Heart right ventricle (tissue), 16 donors: Measurements from ENCODE around the gene CA10. TPM values are rescaled to one million over a fixed set of nuclear protein-coding genes. Genes with fewer than 3 reads are reported as not detected.

Experiments
- ATAC-seq, 8 donors: fragments of 200-7000 bp; cut with Tn5 transposase; one replicate each; pipeline ENCODE4 v1.9.1; 2020; ENCODE audit warnings: mild to moderate bottlenecking in 8 of 8, moderate library complexity in 8 of 8, moderate number of reproducible peaks in 1 of 8
- DNase-seq, 2 donors: peaks; one replicate each; pipeline ENCODE4 v3.0.0-alpha.2; 2020
- H3K27ac ChIP-seq, 10 donors: fragments of 200-600 bp; sonication (generic) in 2 of 10; one replicate each; pipeline versions ENCODE4 v1.5.0 to v1.8.0; 2020 to 2022; ENCODE audit warnings: mild to moderate bottlenecking in 3 of 10
- H3K27me3 ChIP-seq, 7 donors: fragments of 200-600 bp; one replicate each; pipeline ENCODE4 v1.8.0; 2021 to 2022; ENCODE audit warnings: mild to moderate bottlenecking in 2 of 7
- H3K36me3 ChIP-seq, 9 donors: fragments of 200-600 bp; sonication (generic) in 1 of 9; one replicate each; pipeline versions ENCODE4 v1.5.0 to v1.8.0; 2020 to 2022; ENCODE audit warnings: mild to moderate bottlenecking in 2 of 9
- H3K4me1 ChIP-seq, 9 donors: fragments of 200-600 bp; sonication (generic) in 1 of 9; one replicate each; pipeline versions ENCODE4 v1.5.0 to v1.8.0; 2020 to 2022; ENCODE audit warnings: mild to moderate bottlenecking in 4 of 9
- H3K4me3 ChIP-seq, 10 donors: fragments of 200-600 bp; sonication (generic) in 2 of 10; one replicate each; pipeline versions ENCODE4 v1.5.0 to v1.8.0; 2020 to 2022; ENCODE audit warnings: mild to moderate bottlenecking in 7 of 10, moderate library complexity in 2 of 10
- H3K9me3 ChIP-seq, 11 donors: fragments of 200-600 bp in 10 of 11; sonication (generic) in 2 of 11; one replicate each; pipeline versions ENCODE4 v1.5.0 to v1.8.0; 2013 to 2022; ENCODE audit warnings: mild to moderate bottlenecking in 2 of 11, control low read depth in 1 of 11, moderate library complexity in 1 of 11
- WGBS, 2 donors: extraction: QIAGEN DNeasy Blood & Tissue Kit; methylation state at CpG; one replicate each; pipeline ENCODE4 v1.1.7; 2013; ENCODE audit warnings: inconsistent platforms in 1 of 2; 5-methylcytosine and 5-hydroxymethylcytosine counted together
- intact Hi-C, 10 donors: fragments of 100-400 bp; cut with DNase I; formaldehyde crosslinking; loops; one replicate each; pipeline versions ENCODE4 v1.11.1 to v1.14.2; 2022
- polyA plus RNA-seq, 2 donors: library from polyadenylated mRNA; stranded (reverse); fragments of 200-250 nt; gene quantifications; one replicate each; pipeline ENCODE4 v1.2.3, GENCODE V29; 2013
- total RNA-seq, 10 donors: library from RNA; stranded (reverse); fragmentation: NEBNext Ultra II Directional in 3 of 10; extraction: Animal tissue kit (Norgen Biotek cat#: 25700) in 3 of 10; gene quantifications; one replicate each; pipeline versions ENCODE4 v1.2.1 to v1.2.4, GENCODE V29; 2021 to 2023
- TF ChIP-seq, protein P1 (sequence below), 9 donors: fragments of 200-600 bp; sonication (generic) in 2 of 9; IDR thresholded peaks; one replicate each; pipeline versions ENCODE4 v1.5.0 to v1.8.0; 2021 to 2022; ENCODE audit warnings: antibody characterized with exemption in 9 of 9, mild to moderate bottlenecking in 5 of 9, moderate library complexity in 1 of 9
- donor health status: Arrhythmogenic right ventricular cardiomyopathy.
- donor health status: ischemic (EF 13 %, LVEDD 7.1; RV severe dilation, severe dysfunction).
- donor health status: healthy with polysubstance abuse.
- donor health status: DM: no; HTN: yes; CAD: no.
- donor health status: DM: no; HTN: no; CAD: no.
- donor health status: ischemic (EF 25% LVEDD 6.9; RV normal size, moderate dysfunction).
- donor health status: ischemic (EF 25% LVEDD 5.7; RV mildly dilated, moderate dysfunction).
- donor health status: healthy.
- donor health status: DM: yes; HTN: yes; CAD: no.
- donor health status: Ischemic cardiomyopathy.
- donor health status: ischemic (EF 35%, LVEDD 5.7; RV mildly dilated, moderate dysfunction).
- donor health status: nonischemic (EF 11% LVEDD 7.7; RV severe dilation, severe dysfunction).
- donor health status: DM: yes; HTN: yes; CAD: no.
- donor health status: PGD.
- donor health status: ischemic (EF 29% LVEDD 5.4; RV normal size, mild dysfunction).
- donor health status: nonischemic (EF 23%, LVEDD 6.1; RV moderate dilation, normal function).

Gene CA10
- total and polyA plus RNA-seq, 12 donors = not detected

DNA sequence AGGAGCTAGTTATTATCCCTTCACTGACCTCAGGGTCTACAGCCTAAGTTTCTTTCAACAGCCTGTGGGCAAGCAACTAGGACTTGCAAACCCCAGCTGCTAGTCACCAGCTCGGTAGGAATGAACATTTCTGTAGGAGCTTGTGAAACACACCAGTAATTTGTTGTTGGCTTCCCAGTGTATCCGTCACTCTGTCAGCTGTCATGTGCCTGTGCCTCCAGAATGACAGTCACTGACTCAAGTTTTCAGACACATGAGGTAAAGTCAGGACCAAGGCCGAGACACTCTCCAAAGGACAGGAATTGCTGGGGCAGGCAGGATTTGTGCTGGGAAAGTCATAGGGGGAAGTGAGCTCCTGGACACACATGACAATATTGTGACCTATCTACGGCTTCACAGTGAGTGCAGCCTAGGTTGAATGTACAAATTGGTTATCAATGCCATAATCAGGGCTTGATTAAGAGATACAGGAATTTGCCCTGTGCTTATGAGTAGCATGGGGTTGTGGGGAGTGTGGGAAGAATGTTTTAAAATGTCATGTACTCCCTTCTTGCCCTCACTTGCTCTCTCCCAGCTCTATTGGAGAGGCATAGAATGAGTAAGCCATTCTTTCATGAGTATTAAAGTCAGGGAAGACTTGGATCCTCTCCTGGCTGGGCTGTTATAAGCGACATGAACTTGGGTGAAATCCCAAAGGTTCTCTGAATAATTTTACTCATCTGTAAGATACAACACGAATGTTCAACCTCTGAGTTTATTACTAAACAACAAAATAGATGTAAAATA, 506.8 kb downstream of the CA10 start:
- WGBS, 2 donors = 76 to 81% methylated on average over 6 of the region's 6 CpGs
- no peaks in the 10 kb centered on the region for H3K36me3 ChIP-seq
- no peaks in the 10 kb centered on the region for H3K4me1 ChIP-seq
- DNase-seq (no peak), ATAC-seq (no peak)
- intact Hi-C loops = no loop called here
- H3K4me3 ChIP-seq = no peak overlapping the region
- no peaks in the 10 kb centered on the region for H3K9me3 ChIP-seq
- TF ChIP-seq, protein P1, sequence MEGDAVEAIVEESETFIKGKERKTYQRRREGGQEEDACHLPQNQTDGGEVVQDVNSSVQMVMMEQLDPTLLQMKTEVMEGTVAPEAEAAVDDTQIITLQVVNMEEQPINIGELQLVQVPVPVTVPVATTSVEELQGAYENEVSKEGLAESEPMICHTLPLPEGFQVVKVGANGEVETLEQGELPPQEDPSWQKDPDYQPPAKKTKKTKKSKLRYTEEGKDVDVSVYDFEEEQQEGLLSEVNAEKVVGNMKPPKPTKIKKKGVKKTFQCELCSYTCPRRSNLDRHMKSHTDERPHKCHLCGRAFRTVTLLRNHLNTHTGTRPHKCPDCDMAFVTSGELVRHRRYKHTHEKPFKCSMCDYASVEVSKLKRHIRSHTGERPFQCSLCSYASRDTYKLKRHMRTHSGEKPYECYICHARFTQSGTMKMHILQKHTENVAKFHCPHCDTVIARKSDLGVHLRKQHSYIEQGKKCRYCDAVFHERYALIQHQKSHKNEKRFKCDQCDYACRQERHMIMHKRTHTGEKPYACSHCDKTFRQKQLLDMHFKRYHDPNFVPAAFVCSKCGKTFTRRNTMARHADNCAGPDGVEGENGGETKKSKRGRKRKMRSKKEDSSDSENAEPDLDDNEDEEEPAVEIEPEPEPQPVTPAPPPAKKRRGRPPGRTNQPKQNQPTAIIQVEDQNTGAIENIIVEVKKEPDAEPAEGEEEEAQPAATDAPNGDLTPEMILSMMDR (IDR thresholded peaks at IDR 0.05) = no peak
- peaks cover 0 to 31% (median 8%) of the 10 kb centered on the region in 7 donors for H3K27me3 ChIP-seq
- no peak overlapping the region for H3K27ac ChIP-seq

DNA sequence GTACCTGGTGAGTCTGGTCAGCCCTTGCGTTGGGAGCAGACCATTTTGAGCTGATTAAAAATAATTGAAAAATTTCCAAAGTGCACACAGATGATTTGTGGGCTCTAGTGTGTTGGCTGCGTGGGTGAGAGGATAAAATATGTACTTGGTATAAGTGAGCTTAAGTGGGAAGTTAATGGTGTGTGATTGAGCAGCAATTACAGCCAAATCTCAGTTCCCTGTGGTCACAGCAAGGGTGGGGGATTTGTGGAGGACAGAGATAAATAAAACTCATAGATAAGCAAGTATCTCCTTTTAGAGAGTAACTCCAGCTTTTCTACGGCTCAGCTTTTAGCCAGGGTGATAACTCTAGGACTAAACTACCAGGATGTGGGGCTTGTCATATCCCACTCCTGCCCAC, 507.7 kb downstream of the CA10 start:
- TF ChIP-seq, protein P1 (IDR thresholded peaks at IDR 0.05) = no peak
- Histone ChIP-seq H3K27me3 (peaks cover 0 to 27% (median 5%) of the 10 kb centered on the region in 7 donors), H3K4me3 (no peak overlapping the region), H3K4me1 (no peaks in the 10 kb centered on the region), H3K9me3 (no peaks in the 10 kb centered on the region), H3K36me3 (no peaks in the 10 kb centered on the region), H3K27ac (no peak overlapping the region)
- ATAC-seq (no peak), DNase-seq (no peak)
- intact Hi-C loops = no loop called here
- WGBS, 2 donors = 41 to 52% methylated on average over 3 of the region's 3 CpGs

DNA sequence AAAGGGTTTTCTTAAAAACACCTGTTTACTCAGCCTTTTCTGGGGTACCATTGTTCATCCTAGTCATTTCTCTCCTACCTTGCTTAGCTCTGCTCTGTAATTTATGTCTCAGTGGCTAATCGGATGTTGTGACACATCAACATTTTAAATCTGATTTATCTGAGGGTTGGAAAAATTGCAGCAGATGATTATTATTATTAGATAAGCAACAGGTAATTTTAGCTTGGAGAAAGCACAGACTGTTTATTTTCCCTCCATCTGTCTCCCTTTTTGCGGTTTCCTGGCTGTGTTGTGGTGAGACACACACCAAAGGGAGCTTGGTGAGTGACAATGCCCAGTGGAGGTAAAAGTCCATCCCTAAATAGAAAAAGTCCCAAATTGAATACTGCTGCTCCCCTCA, 508.3 kb downstream of the CA10 start:
- Histone ChIP-seq H3K36me3 (no peaks in the 10 kb centered on the region), H3K27ac (no peak overlapping the region), H3K4me1 (no peaks in the 10 kb centered on the region), H3K9me3 (no peaks in the 10 kb centered on the region), H3K4me3 (no peak overlapping the region), H3K27me3 (peaks cover 0 to 26% (median 5%) of the 10 kb centered on the region in 7 donors)
- no peak for ATAC-seq
- intact Hi-C loops = no loop called here
- DNase-seq = no peak
- TF ChIP-seq, protein P1 (IDR thresholded peaks at IDR 0.05) = no peak
- 77 to 83% methylated on average over 2 of the region's 2 CpGs for WGBS, 2 donors

DNA sequence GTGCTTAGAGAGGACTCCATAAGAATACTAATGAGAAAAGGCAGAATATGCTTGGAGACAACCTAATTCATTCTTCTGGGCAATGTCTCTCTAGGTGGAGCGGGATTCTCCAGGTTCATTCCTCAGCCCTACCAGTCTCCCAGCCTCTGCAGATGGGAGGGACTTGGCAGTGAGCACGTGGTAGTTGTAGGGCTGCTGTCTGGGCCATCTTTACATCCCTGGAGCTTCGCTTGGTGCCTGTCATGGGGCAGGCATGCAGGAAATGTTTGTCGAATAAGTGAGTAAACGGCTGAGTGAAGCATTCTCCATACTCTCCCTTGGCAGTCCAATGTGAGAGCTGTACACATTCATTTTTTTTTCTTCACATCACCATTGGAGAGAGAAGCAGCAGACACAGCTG, 510.7 kb downstream of the CA10 start:
- 52 to 62% methylated on average over 5 of the region's 5 CpGs for WGBS, 2 donors
- H3K9me3 ChIP-seq = no peaks in the 10 kb centered on the region
- TF ChIP-seq, protein P1 (IDR thresholded peaks at IDR 0.05) = no peak
- intact Hi-C loops = no loop called here
- H3K4me1 ChIP-seq = no peaks in the 10 kb centered on the region
- H3K36me3 ChIP-seq = no peaks in the 10 kb centered on the region
- DNase-seq (no peak), ATAC-seq (no peak)
- peaks cover 0 to 28% (median 9%) of the 10 kb centered on the region in 7 donors for H3K27me3 ChIP-seq
- no peak overlapping the region for H3K27ac ChIP-seq
- H3K4me3 ChIP-seq = no peak overlapping the region
